Kidney (tissue), 14 donors: ENCODE measurements around the gene NTNG2. TPM values are rescaled to one million over a fixed set of nuclear protein-coding genes. Genes with fewer than 3 reads are reported as not detected.

Experiments used
- DNase-seq, 5 donors: peaks; one replicate each; pipeline ENCODE4 v3.0.0-alpha.2; 2013 to 2020
- FAIRE-seq: peaks from 2 replicates; lab custom pipeline; 2012; peaks lifted over from hg19 to GRCh38; lab: Jason Lieb, UNC
- H3K27ac ChIP-seq, 2 donors: one replicate each; pipeline ENCODE4 v1.7.0; 2013; ENCODE audit warnings: low read depth in 2 of 2, low read length in 2 of 2, inconsistent platforms in 1 of 2
- H3K27me3 ChIP-seq: one replicate; pipeline ENCODE4 v1.7.1; 2013; ENCODE audit warnings: low read length, inconsistent platforms; ENCODE audit not compliant: control insufficient read depth, insufficient read depth
- H3K36me3 ChIP-seq, 3 donors: one replicate each; pipeline versions ENCODE4 v1.7.0 to v1.7.1; 2013; ENCODE audit warnings: low read length in 3 of 3, control low read depth in 1 of 3, inconsistent platforms in 1 of 3; ENCODE audit not compliant: insufficient read depth in 3 of 3, control insufficient read depth in 2 of 3
- H3K4me1 ChIP-seq, 3 donors: one replicate each; pipeline versions ENCODE4 v1.7.0 to v1.7.1; 2013; ENCODE audit warnings: low read length in 3 of 3, inconsistent platforms in 1 of 3, low read depth in 1 of 3; ENCODE audit not compliant: control insufficient read depth in 2 of 3, insufficient read depth in 2 of 3
- H3K4me3 ChIP-seq, 3 donors: one replicate each; pipeline versions ENCODE4 v1.7.0 to v1.8.1; 2013; ENCODE audit warnings: low read length in 3 of 3, control low read depth in 1 of 3, inconsistent platforms in 1 of 3
- H3K9ac ChIP-seq, 3 donors: one replicate each; pipeline versions ENCODE4 v1.7.0 to v1.7.1; 2013; ENCODE audit warnings: low read length in 3 of 3, control low read depth in 1 of 3, inconsistent platforms in 1 of 3
- H3K9me3 ChIP-seq, 3 donors: one replicate each; pipeline versions ENCODE4 v1.7.0 to v1.7.1; 2013; ENCODE audit warnings: low read length in 3 of 3, control low read depth in 1 of 3, inconsistent platforms in 1 of 3; ENCODE audit not compliant: control insufficient read depth in 2 of 3, insufficient read depth in 1 of 3
- intact Hi-C: fragments of 100-400 bp; cut with DNase I; formaldehyde crosslinking; loops from one replicate; pipeline ENCODE4 v1.11.1; 2022
- polyA plus RNA-seq: library from polyadenylated mRNA; stranded (reverse); fragments of 350-450 nt; fragmentation: Illumina TruSeq; extraction: RNeasy Lipid Tissue Mini Kit (QIAGEN cat#74804); gene quantifications from one replicate; pipeline ENCODE4 v1.2.3, GENCODE V29; 2014; ENCODE audit warnings: low read depth, low replicate concordance; ENCODE audit not compliant: insufficient read depth
- total RNA-seq: library from RNA; stranded (reverse); fragmentation: NEBNext Ultra II Directional; extraction: Animal tissue kit (Norgen Biotek cat#: 25700); gene quantifications from one replicate; pipeline ENCODE4 v1.2.1, GENCODE V29; 2021
- TF ChIP-seq, protein P1 (sequence below): IDR thresholded peaks from 3 replicates; pipeline ENCODE4 v1.5.1; 2012; ENCODE audit warnings: mild to moderate bottlenecking, moderate library complexity, borderline replicate concordance; ENCODE audit not compliant: insufficient read depth; ENCODE audit errors: extremely low read depth
- donor health status: control.
- donor health status: control.
- donor health status: control.
- donor health status: control.
- donor health status: control.
- donor health status: DM: yes; HTN: yes; CAD: no.
- donor health status: Normal renal cell carcinoma (clear cell type).

The NTNG2 gene
- total and polyA plus RNA-seq, 2 donors from 2014 or later = 0.54 to 2.2 TPM

DNA sequence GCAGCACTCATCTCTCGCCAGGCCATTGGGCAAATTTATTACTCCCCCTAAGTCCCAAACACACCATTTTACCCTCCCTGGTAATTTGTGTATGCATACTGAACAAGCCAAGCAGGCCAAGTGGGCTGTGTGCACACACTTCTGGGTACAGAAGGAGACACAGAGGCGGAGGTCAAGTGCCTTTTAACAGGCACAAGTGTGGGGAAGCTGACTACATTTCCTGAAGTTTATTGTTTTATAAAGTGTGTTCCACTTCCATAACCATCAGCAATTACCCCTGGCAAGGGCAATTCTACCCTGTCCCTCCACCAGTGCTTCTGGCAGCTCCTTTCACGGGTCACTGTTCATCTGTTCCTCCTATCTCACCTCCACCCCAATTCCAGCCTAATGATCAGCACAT lies 99.0 kb downstream of the NTNG2 start:
- no peaks in the 10 kb centered on the region for H3K27me3 ChIP-seq
- no peaks in the 10 kb centered on the region for H3K9me3 ChIP-seq
- no peak overlapping the region for H3K27ac ChIP-seq
- H3K9ac ChIP-seq = no peak overlapping the region
- intact Hi-C loops = loop anchor here (10.0 kb wide), 1 partner anchor 496 kb away; no protein-coding TSS in a partner anchor
- TF ChIP-seq, protein P1, sequence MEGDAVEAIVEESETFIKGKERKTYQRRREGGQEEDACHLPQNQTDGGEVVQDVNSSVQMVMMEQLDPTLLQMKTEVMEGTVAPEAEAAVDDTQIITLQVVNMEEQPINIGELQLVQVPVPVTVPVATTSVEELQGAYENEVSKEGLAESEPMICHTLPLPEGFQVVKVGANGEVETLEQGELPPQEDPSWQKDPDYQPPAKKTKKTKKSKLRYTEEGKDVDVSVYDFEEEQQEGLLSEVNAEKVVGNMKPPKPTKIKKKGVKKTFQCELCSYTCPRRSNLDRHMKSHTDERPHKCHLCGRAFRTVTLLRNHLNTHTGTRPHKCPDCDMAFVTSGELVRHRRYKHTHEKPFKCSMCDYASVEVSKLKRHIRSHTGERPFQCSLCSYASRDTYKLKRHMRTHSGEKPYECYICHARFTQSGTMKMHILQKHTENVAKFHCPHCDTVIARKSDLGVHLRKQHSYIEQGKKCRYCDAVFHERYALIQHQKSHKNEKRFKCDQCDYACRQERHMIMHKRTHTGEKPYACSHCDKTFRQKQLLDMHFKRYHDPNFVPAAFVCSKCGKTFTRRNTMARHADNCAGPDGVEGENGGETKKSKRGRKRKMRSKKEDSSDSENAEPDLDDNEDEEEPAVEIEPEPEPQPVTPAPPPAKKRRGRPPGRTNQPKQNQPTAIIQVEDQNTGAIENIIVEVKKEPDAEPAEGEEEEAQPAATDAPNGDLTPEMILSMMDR = no peak
- peaks cover 2 to 24% (median 19%) of the 10 kb centered on the region in 3 donors for H3K36me3 ChIP-seq
- no peak overlapping the region for H3K4me3 ChIP-seq
- peaks cover 0 to 2% (median 0%) of the 10 kb centered on the region in 3 donors for H3K4me1 ChIP-seq
- DNase-seq (no peak), FAIRE-seq (no peak)

GRCh38 chr9:132266017-132266416 lies 104.2 kb downstream of the NTNG2 start:
- Histone ChIP-seq H3K27ac (no peak overlapping the region), H3K4me1 (no peaks in the 10 kb centered on the region), H3K4me3 (no peak overlapping the region), H3K27me3 (no peaks in the 10 kb centered on the region), H3K9me3 (no peaks in the 10 kb centered on the region), H3K9ac (no peak overlapping the region), H3K36me3 (peaks cover 4 to 42% (median 40%) of the 10 kb centered on the region in 3 donors)
- no peak for DNase-seq
- intact Hi-C loops = loop anchor here (10.0 kb wide), 1 partner anchor 501 kb away; no protein-coding TSS in a partner anchor
- TF ChIP-seq, protein P1 = no peak
- FAIRE-seq = no peak

DNA sequence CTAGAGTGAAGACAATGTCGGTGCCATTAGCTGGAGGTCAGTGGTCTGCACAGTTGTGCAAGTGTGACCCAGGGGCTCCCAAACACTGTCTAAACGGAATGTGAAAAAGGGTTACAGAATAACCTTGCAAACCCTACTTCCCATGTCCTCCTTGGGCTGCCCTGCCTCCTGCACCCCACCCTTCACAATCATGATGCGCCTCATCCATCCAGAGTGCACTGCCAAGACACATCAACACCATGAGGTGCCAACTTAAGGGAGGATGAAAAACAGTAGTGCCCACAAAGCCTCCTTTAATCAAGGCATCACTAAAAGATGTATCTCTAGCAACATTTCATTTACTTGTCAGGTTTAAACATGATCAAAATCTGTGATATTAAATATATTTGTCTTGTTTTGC lies 105.8 kb downstream of the NTNG2 start:
- intact Hi-C loops = loop anchor here (10.0 kb wide), 1 partner anchor 503 kb away; no protein-coding TSS in a partner anchor

More for the DNA sequence above, 105.8 kb downstream of the NTNG2 start:
- Histone ChIP-seq H3K27ac (no peak overlapping the region), H3K4me3 (no peak overlapping the region), H3K9me3 (no peaks in the 10 kb centered on the region), H3K27me3 (no peaks in the 10 kb centered on the region), H3K36me3 (peaks cover 6 to 41% (median 37%) of the 10 kb centered on the region in 3 donors), H3K9ac (no peak overlapping the region), H3K4me1 (no peaks in the 10 kb centered on the region)
- DNase-seq = no peak
- no peak for FAIRE-seq
- TF ChIP-seq, protein P1 = no peak
